Small intestine (tissue), 7 donors: Measurements from ENCODE around the gene UBE2G2. TPM values are rescaled to one million over a fixed set of nuclear protein-coding genes. Genes with fewer than 3 reads are reported as not detected.

Experiments used
- DNase-seq, 2 donors: peaks; one replicate each; pipeline versions ENCODE4 v3.0.0 to v3.0.0-alpha.2; 2013
- FAIRE-seq: peaks from 2 replicates; lab custom pipeline; 2012; peaks lifted over from hg19 to GRCh38; lab: Jason Lieb, UNC
- H3K27ac ChIP-seq, 3 donors: one replicate each; pipeline ENCODE4 v1.5.1; 2013; ENCODE audit warnings: low read length in 2 of 3, mild to moderate bottlenecking in 2 of 3, control low read depth in 1 of 3, inconsistent platforms in 1 of 3, low read depth in 1 of 3, moderate library complexity in 1 of 3
- H3K27me3 ChIP-seq, 3 donors: one replicate each; pipeline ENCODE4 v1.6.1; 2013; ENCODE audit warnings: low read length in 3 of 3, inconsistent platforms in 1 of 3; ENCODE audit not compliant: control insufficient read depth in 3 of 3, insufficient read depth in 3 of 3
- H3K36me3 ChIP-seq, 3 donors: one replicate each; pipeline ENCODE4 v1.6.1; 2013; ENCODE audit warnings: low read length in 3 of 3, inconsistent platforms in 1 of 3, low read depth in 1 of 3, mild to moderate bottlenecking in 1 of 3, moderate library complexity in 1 of 3; ENCODE audit not compliant: control insufficient read depth in 3 of 3, insufficient read depth in 2 of 3
- H3K4me1 ChIP-seq, 3 donors: one replicate each; pipeline ENCODE4 v1.6.1; 2013; ENCODE audit warnings: low read length in 2 of 3, inconsistent platforms in 1 of 3, low read depth in 1 of 3, mild to moderate bottlenecking in 1 of 3, moderate library complexity in 1 of 3; ENCODE audit not compliant: control insufficient read depth in 3 of 3, insufficient read depth in 2 of 3
- H3K4me3 ChIP-seq, 3 donors: one replicate each; pipeline ENCODE4 v1.5.1; 2013; ENCODE audit warnings: low read length in 3 of 3, control low read depth in 1 of 3, inconsistent platforms in 1 of 3, low read depth in 1 of 3, mild to moderate bottlenecking in 1 of 3, moderate library complexity in 1 of 3
- H3K9me3 ChIP-seq, 2 donors: one replicate each; pipeline ENCODE4 v1.6.1; 2013; ENCODE audit warnings: low read depth in 1 of 2, low read length in 1 of 2; ENCODE audit not compliant: control insufficient read depth in 2 of 2, insufficient read depth in 1 of 2
- WGBS, 3 donors: extraction: QIAGEN DNeasy Blood & Tissue Kit; methylation state at CpG; one replicate each; pipeline ENCODE4 v1.1.7; 2013; 5-methylcytosine and 5-hydroxymethylcytosine counted together
- polyA plus RNA-seq, 4 donors: library from polyadenylated mRNA; stranded (reverse) in 3 of 4; unstranded in 1 of 4; fragments of 200-250 nt in 3 of 4; fragments of 120-200 nt in 1 of 4; gene quantifications; one replicate each; pipeline versions ENCODE4 v1.2.1 to v1.2.3, GENCODE V29; 2013
- donor health status: healthy with polysubstance abuse.
- donor health status: control.
- donor health status: control.
- donor health status: Bipolar disorder and iron deficiency.
- donor health status: healthy.

The UBE2G2 gene
- polyA plus RNA-seq, 4 donors, result 30.0 to 75.4 (median 38.7) TPM

- H3K4me3 ChIP-seq, result no peak overlapping the region
- peaks cover 0 to 5% (median 0%) of the 10 kb centered on the region in 3 donors for H3K27me3 ChIP-seq
- DNase-seq, result no peak
- no peak for FAIRE-seq
- H3K36me3 ChIP-seq, result no peaks in the 10 kb centered on the region
- no peak overlapping the region for H3K27ac ChIP-seq
- WGBS, 3 donors, result 71 to 81% (median 73%) methylated on average over 21 of the region's 21 CpGs
- peaks cover 0 to 38% of the 10 kb centered on the region in 2 donors for H3K9me3 ChIP-seq
- no peaks in the 10 kb centered on the region for H3K4me1 ChIP-seq
Measured at GRCh38 chr21:44734026-44734745, 67.4 kb downstream of the UBE2G2 start.

GRCh38 chr21:44732956-44733355, 68.7 kb downstream of the UBE2G2 start:
- no peak overlapping the region for H3K4me3 ChIP-seq
- FAIRE-seq (no peak), DNase-seq (no peak)
- peaks cover 0 to 5% (median 0%) of the 10 kb centered on the region in 3 donors for H3K27me3 ChIP-seq
- no peak overlapping the region for H3K27ac ChIP-seq
- H3K9me3 ChIP-seq, result peaks cover 0 to 30% of the 10 kb centered on the region in 2 donors
- 70 to 83% (median 79%) methylated on average over 11 of the region's 11 CpGs for WGBS, 3 donors
- H3K4me1 ChIP-seq, result no peaks in the 10 kb centered on the region
- H3K36me3 ChIP-seq, result no peaks in the 10 kb centered on the region

- no peak for FAIRE-seq
- H3K27me3 ChIP-seq, result peaks cover 0 to 6% (median 0%) of the 10 kb centered on the region in 3 donors
- no peak for DNase-seq
- H3K4me1 ChIP-seq, result no peaks in the 10 kb centered on the region
- H3K27ac ChIP-seq, result no peak overlapping the region
- no peaks in the 10 kb centered on the region for H3K36me3 ChIP-seq
- H3K9me3 ChIP-seq, result peaks cover 0 to 24% of the 10 kb centered on the region in 2 donors
- WGBS, 3 donors, result 90 to 94% (median 93%) methylated on average over 10 of the region's 10 CpGs
- H3K4me3 ChIP-seq, result no peak overlapping the region
Measured at GRCh38 chr21:44732263-44732662, 69.4 kb downstream of the UBE2G2 start.

- H3K9me3 ChIP-seq, result peaks cover 0 to 12% of the 10 kb centered on the region in 2 donors
- H3K27ac ChIP-seq, result no peak overlapping the region
- H3K4me3 ChIP-seq, result no peak overlapping the region
- H3K36me3 ChIP-seq, result no peaks in the 10 kb centered on the region
- H3K27me3 ChIP-seq, result peaks cover 0 to 6% (median 5%) of the 10 kb centered on the region in 3 donors
- no peaks in the 10 kb centered on the region for H3K4me1 ChIP-seq
- DNase-seq (no peak), FAIRE-seq (no peak)
- WGBS, 3 donors, result 57 to 68% (median 63%) methylated on average over 9 of the region's 9 CpGs
Measured at GRCh38 chr21:44730951-44731579, 70.6 kb downstream of the UBE2G2 start.

GRCh38 chr21:44730028-44730395, 71.6 kb downstream of the UBE2G2 start:
- Histone ChIP-seq H3K4me1 (no peaks in the 10 kb centered on the region), H3K4me3 (no peak overlapping the region), H3K27me3 (peaks cover 1 to 6% (median 6%) of the 10 kb centered on the region in 3 donors), H3K9me3 (peaks cover 0 to 4% of the 10 kb centered on the region in 2 donors), H3K36me3 (no peaks in the 10 kb centered on the region), H3K27ac (no peak overlapping the region)
- FAIRE-seq (no peak), DNase-seq (no peak)
- WGBS, 3 donors, result 81 to 91% (median 88%) methylated on average over 7 of the region's 7 CpGs

- no peaks in the 10 kb centered on the region for H3K4me1 ChIP-seq
- no peaks in the 10 kb centered on the region for H3K9me3 ChIP-seq
- peaks cover 2 to 9% (median 6%) of the 10 kb centered on the region in 3 donors for H3K27me3 ChIP-seq
- DNase-seq (no peak), FAIRE-seq (no peak)
- 85 to 91% (median 87%) methylated on average over 23 of the region's 23 CpGs for WGBS, 3 donors
- no peaks in the 10 kb centered on the region for H3K36me3 ChIP-seq
- no peak overlapping the region for H3K27ac ChIP-seq
- no peak overlapping the region for H3K4me3 ChIP-seq
Measured at GRCh38 chr21:44729336-44730027, 72.1 kb downstream of the UBE2G2 start.

GRCh38 chr21:44728716-44729115, 72.9 kb downstream of the UBE2G2 start:
- Histone ChIP-seq H3K27me3 (peaks cover 2 to 16% (median 12%) of the 10 kb centered on the region in 3 donors), H3K4me3 (no peak overlapping the region), H3K27ac (no peak overlapping the region), H3K9me3 (no peaks in the 10 kb centered on the region), H3K4me1 (peaks cover 0 to under 1% (median 0%) of the 10 kb centered on the region in 3 donors), H3K36me3 (no peaks in the 10 kb centered on the region)
- 84 to 89% (median 87%) methylated on average over 14 of the region's 14 CpGs for WGBS, 3 donors
- FAIRE-seq (no peak), DNase-seq (no peak)

GRCh38 chr21:44727757-44728156, 73.9 kb downstream of the UBE2G2 start:
- no peak for FAIRE-seq
- WGBS, 3 donors, result 63 to 77% (median 75%) methylated on average over 9 of the region's 9 CpGs

More at GRCh38 chr21:44727757-44728156, 73.9 kb downstream of the UBE2G2 start:
- H3K27ac ChIP-seq, result no peak overlapping the region
- no peaks in the 10 kb centered on the region for H3K36me3 ChIP-seq
- peaks cover 2 to 25% (median 22%) of the 10 kb centered on the region in 3 donors for H3K27me3 ChIP-seq
- DNase-seq, result no peak
- no peak overlapping the region for H3K4me3 ChIP-seq
- no peaks in the 10 kb centered on the region for H3K9me3 ChIP-seq
- peaks cover 0 to 9% (median 0%) of the 10 kb centered on the region in 3 donors for H3K4me1 ChIP-seq
